ENCODE results near the gene ATP6V0E2.

The ATP6V0E2 gene

GRCh38 chr7:149855361-149856305 lies 18.1 kb upstream of the ATP6V0E2 start:
- peaks cover 0 to 12% of the 10 kb centered on the region in 2 donors for H3K36me3 ChIP-seq (replicated peaks in 1 of 2; ENCODE audit: control insufficient read depth in 2 of 2, insufficient read depth in 2 of 2, low read length in 2 of 2)
- peak overlapping the region; percentile 95 for H2BK12ac ChIP-seq (ENCODE audit: low read length)
- H3K27ac ChIP-seq (replicated peaks; ENCODE audit: low read length) = no peak overlapping the region
- H3K18ac ChIP-seq (ENCODE audit: low read length) = peak overlapping the region; percentile 87
- WGBS, 2 donors (ENCODE audit: extremely low coverage in 2 of 2, insufficient read length in 2 of 2, insufficient replicate concordance in 1 of 2) = no CpG with 5 or more reads among the region's 16 CpGs
- H3K14ac ChIP-seq (ENCODE audit: low read length) = no peak overlapping the region
- peak overlapping the region; percentile 15 for H4K91ac ChIP-seq (ENCODE audit: low read depth, low read length, poor library complexity)
- no peak overlapping the region for H3K4ac ChIP-seq (ENCODE audit: low read length)
- H2BK120ac ChIP-seq (ENCODE audit: low read depth, low read length) = no peak overlapping the region
- no peak overlapping the region for H4K8ac ChIP-seq (ENCODE audit: low read depth, low read length)
- peak overlapping the region; percentile 27 for H3K4me2 ChIP-seq (ENCODE audit: insufficient read depth, low read length, poor library complexity, severe bottlenecking)
- no peaks in the 10 kb centered on the region for H3K79me1 ChIP-seq (ENCODE audit: low read depth, low read length)
- H2BK15ac ChIP-seq (ENCODE audit: low read length) = peak overlapping the region; percentile 57
- no peak overlapping the region for H3K4me3 ChIP-seq (ENCODE audit: low read length in 2 of 2)
- peak overlapping the region; percentile 88 for H2AK5ac ChIP-seq (ENCODE audit: low read depth, low read length)
- no peak for DNase-seq (ENCODE audit: low spot score)
- no peaks in the 10 kb centered on the region for H3K9me3 ChIP-seq (replicated peaks in 1 of 2; ENCODE audit: control insufficient read depth in 2 of 2, insufficient read depth in 1 of 2, low read depth in 1 of 2, low read length in 2 of 2)
- no peaks in the 10 kb centered on the region for H3K27me3 ChIP-seq (ENCODE audit: control insufficient read depth in 3 of 3, insufficient read depth in 3 of 3, low read depth in 1 of 3, low read length in 3 of 3)
- no peak overlapping the region for H3K9ac ChIP-seq (ENCODE audit: low read depth, low read length, poor library complexity)
- H3K23ac ChIP-seq (ENCODE audit: low read depth, low read length, poor library complexity) = peak overlapping the region; percentile 50
- peaks cover 13 to 16% of the 10 kb centered on the region in 2 donors for H3K4me1 ChIP-seq (ENCODE audit: control insufficient read depth in 2 of 2, insufficient read depth in 1 of 2, low read depth in 1 of 2, low read length in 2 of 2)
- H2AFZ ChIP-seq (ENCODE audit: low read length) = no peak overlapping the region
- H2BK5ac ChIP-seq (ENCODE audit: low read length) = peak overlapping the region; percentile 82

- no CpG with 5 or more reads among the region's 8 CpGs for WGBS, 2 donors (ENCODE audit: extremely low coverage in 2 of 2, insufficient read length in 2 of 2, insufficient replicate concordance in 1 of 2)
- Histone ChIP-seq H3K18ac (ENCODE audit: low read length) (peak overlapping the region; percentile 22), H3K27me3 (ENCODE audit: control insufficient read depth in 3 of 3, insufficient read depth in 3 of 3, low read depth in 1 of 3, low read length in 3 of 3) (no peaks in the 10 kb centered on the region), H2BK5ac (ENCODE audit: low read length) (no peak overlapping the region), H3K4me1 (ENCODE audit: control insufficient read depth in 2 of 2, insufficient read depth in 1 of 2, low read depth in 1 of 2, low read length in 2 of 2) (peaks cover 13 to 16% of the 10 kb centered on the region in 2 donors), H4K91ac (ENCODE audit: low read depth, low read length, poor library complexity) (no peak overlapping the region), H3K14ac (ENCODE audit: low read length) (no peak overlapping the region), H3K9me3 (replicated peaks in 1 of 2; ENCODE audit: control insufficient read depth in 2 of 2, insufficient read depth in 1 of 2, low read depth in 1 of 2, low read length in 2 of 2) (no peaks in the 10 kb centered on the region), H3K36me3 (replicated peaks in 1 of 2; ENCODE audit: control insufficient read depth in 2 of 2, insufficient read depth in 2 of 2, low read length in 2 of 2) (peaks cover 0 to 22% of the 10 kb centered on the region in 2 donors), H2BK120ac (ENCODE audit: low read depth, low read length) (no peak overlapping the region), H3K4me3 (ENCODE audit: low read length in 2 of 2) (no peak overlapping the region), H2AK5ac (ENCODE audit: low read depth, low read length) (peak overlapping the region; percentile 35), H2BK15ac (ENCODE audit: low read length) (no peak overlapping the region), H3K27ac (replicated peaks; ENCODE audit: low read length) (no peak overlapping the region), H3K4me2 (ENCODE audit: insufficient read depth, low read length, poor library complexity, severe bottlenecking) (no peak overlapping the region), H3K9ac (ENCODE audit: low read depth, low read length, poor library complexity) (no peak overlapping the region), H3K23ac (ENCODE audit: low read depth, low read length, poor library complexity) (no peak overlapping the region), H3K79me1 (ENCODE audit: low read depth, low read length) (no peaks in the 10 kb centered on the region), H4K8ac (ENCODE audit: low read depth, low read length) (no peak overlapping the region), H2BK12ac (ENCODE audit: low read length) (no peak overlapping the region), H2AFZ (ENCODE audit: low read length) (no peak overlapping the region), H3K4ac (ENCODE audit: low read length) (no peak overlapping the region)
- DNase-seq (ENCODE audit: low spot score) = no peak
Measured at GRCh38 chr7:149856583-149856982, 17.2 kb upstream of the ATP6V0E2 start.

- no CpG with 5 or more reads among the region's 6 CpGs for WGBS, 2 donors (ENCODE audit: extremely low coverage in 2 of 2, insufficient read length in 2 of 2, insufficient replicate concordance in 1 of 2)
- no peak for DNase-seq (ENCODE audit: low spot score)
- H3K36me3 ChIP-seq (replicated peaks in 1 of 2; ENCODE audit: control insufficient read depth in 2 of 2, insufficient read depth in 2 of 2, low read length in 2 of 2) = peaks cover 4 to 48% of the 10 kb centered on the region in 2 donors
Measured at GRCh38 chr7:149859369-149859768, 14.4 kb upstream of the ATP6V0E2 start.

GRCh38 chr7:149859876-149860275 lies 13.9 kb upstream of the ATP6V0E2 start:
- Histone ChIP-seq H2AFZ (ENCODE audit: low read length) (no peak overlapping the region), H3K9me3 (replicated peaks in 1 of 2; ENCODE audit: control insufficient read depth in 2 of 2, insufficient read depth in 1 of 2, low read depth in 1 of 2, low read length in 2 of 2) (no peaks in the 10 kb centered on the region), H3K4me1 (ENCODE audit: control insufficient read depth in 2 of 2, insufficient read depth in 1 of 2, low read depth in 1 of 2, low read length in 2 of 2) (peaks cover 9 to 10% of the 10 kb centered on the region in 2 donors), H2BK120ac (ENCODE audit: low read depth, low read length) (no peak overlapping the region), H3K4me3 (ENCODE audit: low read length in 2 of 2) (no peak overlapping the region), H3K36me3 (replicated peaks in 1 of 2; ENCODE audit: control insufficient read depth in 2 of 2, insufficient read depth in 2 of 2, low read length in 2 of 2) (peaks cover 4 to 53% of the 10 kb centered on the region in 2 donors), H3K18ac (ENCODE audit: low read length) (no peak overlapping the region), H2AK5ac (ENCODE audit: low read depth, low read length) (no peak overlapping the region), H3K9ac (ENCODE audit: low read depth, low read length, poor library complexity) (no peak overlapping the region), H3K4ac (ENCODE audit: low read length) (no peak overlapping the region), H2BK15ac (ENCODE audit: low read length) (no peak overlapping the region), H2BK5ac (ENCODE audit: low read length) (no peak overlapping the region), H4K91ac (ENCODE audit: low read depth, low read length, poor library complexity) (no peak overlapping the region), H4K8ac (ENCODE audit: low read depth, low read length) (no peak overlapping the region), H3K14ac (ENCODE audit: low read length) (no peak overlapping the region), H3K4me2 (ENCODE audit: insufficient read depth, low read length, poor library complexity, severe bottlenecking) (no peak overlapping the region), H2BK12ac (ENCODE audit: low read length) (no peak overlapping the region), H3K27me3 (ENCODE audit: control insufficient read depth in 3 of 3, insufficient read depth in 3 of 3, low read depth in 1 of 3, low read length in 3 of 3) (no peaks in the 10 kb centered on the region), H3K23ac (ENCODE audit: low read depth, low read length, poor library complexity) (no peak overlapping the region), H3K79me1 (ENCODE audit: low read depth, low read length) (peaks cover 2% of the 10 kb centered on the region), H3K27ac (replicated peaks; ENCODE audit: low read length) (no peak overlapping the region)
- no peak for DNase-seq (ENCODE audit: low spot score)
- no CpG with 5 or more reads among the region's 4 CpGs for WGBS, 2 donors (ENCODE audit: extremely low coverage in 2 of 2, insufficient read length in 2 of 2, insufficient replicate concordance in 1 of 2)

More at GRCh38 chr7:149859369-149859768, 14.4 kb upstream of the ATP6V0E2 start:
- no peak overlapping the region for H3K9ac ChIP-seq (ENCODE audit: low read depth, low read length, poor library complexity)
- no peak overlapping the region for H3K27ac ChIP-seq (replicated peaks; ENCODE audit: low read length)
- H3K18ac ChIP-seq (ENCODE audit: low read length) = no peak overlapping the region
- H4K91ac ChIP-seq (ENCODE audit: low read depth, low read length, poor library complexity) = no peak overlapping the region
- H3K4me3 ChIP-seq (ENCODE audit: low read length in 2 of 2) = no peak overlapping the region
- no peak overlapping the region for H2BK5ac ChIP-seq (ENCODE audit: low read length)
- H3K14ac ChIP-seq (ENCODE audit: low read length) = no peak overlapping the region
- no peak overlapping the region for H3K4ac ChIP-seq (ENCODE audit: low read length)
- no peak overlapping the region for H2AFZ ChIP-seq (ENCODE audit: low read length)
- H2BK120ac ChIP-seq (ENCODE audit: low read depth, low read length) = no peak overlapping the region
- no peak overlapping the region for H2BK12ac ChIP-seq (ENCODE audit: low read length)
- no peak overlapping the region for H3K4me2 ChIP-seq (ENCODE audit: insufficient read depth, low read length, poor library complexity, severe bottlenecking)
- H2AK5ac ChIP-seq (ENCODE audit: low read depth, low read length) = no peak overlapping the region
- no peak overlapping the region for H3K23ac ChIP-seq (ENCODE audit: low read depth, low read length, poor library complexity)
- no peak overlapping the region for H2BK15ac ChIP-seq (ENCODE audit: low read length)
- H3K9me3 ChIP-seq (replicated peaks in 1 of 2; ENCODE audit: control insufficient read depth in 2 of 2, insufficient read depth in 1 of 2, low read depth in 1 of 2, low read length in 2 of 2) = no peaks in the 10 kb centered on the region
- peaks cover 13 to 16% of the 10 kb centered on the region in 2 donors for H3K4me1 ChIP-seq (ENCODE audit: control insufficient read depth in 2 of 2, insufficient read depth in 1 of 2, low read depth in 1 of 2, low read length in 2 of 2)
- H3K27me3 ChIP-seq (ENCODE audit: control insufficient read depth in 3 of 3, insufficient read depth in 3 of 3, low read depth in 1 of 3, low read length in 3 of 3) = no peaks in the 10 kb centered on the region
- no peak overlapping the region for H4K8ac ChIP-seq (ENCODE audit: low read depth, low read length)
- H3K79me1 ChIP-seq (ENCODE audit: low read depth, low read length) = peaks cover 2% of the 10 kb centered on the region
